Measurements from ENCODE around the gene TRPV5.

Gene TRPV5

GRCh38 chr7:142942746-142943145, 9.2 kb upstream of the TRPV5 start:
- no peak for TF ChIP-seq CTCF (IDR thresholded peaks at IDR 0.05; ENCODE audit: extremely low read depth, insufficient read depth, missing control alignments)
- DNase-seq (ENCODE audit: low spot score): no peak
- in situ Hi-C loops (cut with MboI; ENCODE audit: low pct_unique_long_range_greater_than_20kb, low sequenced_read_pairs, unreplicated experiment): no loop called here

GRCh38 chr7:142941541-142941940, 8.0 kb upstream of the TRPV5 start:
- TF ChIP-seq CTCF (IDR thresholded peaks at IDR 0.05; ENCODE audit: extremely low read depth, insufficient read depth, missing control alignments): no peak
- in situ Hi-C loops (cut with MboI; ENCODE audit: low pct_unique_long_range_greater_than_20kb, low sequenced_read_pairs, unreplicated experiment): no loop called here
- DNase-seq (ENCODE audit: low spot score): no peak

- TF ChIP-seq CTCF (IDR thresholded peaks at IDR 0.05; ENCODE audit: extremely low read depth, insufficient read depth, missing control alignments): no peak
- no peak for DNase-seq (ENCODE audit: low spot score)
- in situ Hi-C loops (cut with MboI; ENCODE audit: low pct_unique_long_range_greater_than_20kb, low sequenced_read_pairs, unreplicated experiment): no loop called here
These were observed 7.5 kb upstream of the TRPV5 start for GRCh38 chr7:142940966-142941535.

GRCh38 chr7:142939226-142939910, 5.8 kb upstream of the TRPV5 start, which contains the start of gene LLCFC1:
Gene LLCFC1, plus strand, starts transcription at chr7:142939484. Its CDS starts 138 bp downstream, at chr7:142939622.
- peak; percentile 35 for TF ChIP-seq CTCF (IDR thresholded peaks at IDR 0.05; ENCODE audit: extremely low read depth, insufficient read depth, missing control alignments)
- in situ Hi-C loops (cut with MboI; ENCODE audit: low pct_unique_long_range_greater_than_20kb, low sequenced_read_pairs, unreplicated experiment): no loop called here
- DNase-seq (ENCODE audit: low spot score): peak; percentile 51

GRCh38 chr7:142938611-142939010, 5.1 kb upstream of the TRPV5 start:
- in situ Hi-C loops (cut with MboI; ENCODE audit: low pct_unique_long_range_greater_than_20kb, low sequenced_read_pairs, unreplicated experiment): no loop called here
- TF ChIP-seq CTCF (IDR thresholded peaks at IDR 0.05; ENCODE audit: extremely low read depth, insufficient read depth, missing control alignments): no peak

GRCh38 chr7:142935941-142936565, 2.5 kb upstream of the TRPV5 start:
- TF ChIP-seq CTCF (IDR thresholded peaks at IDR 0.05; ENCODE audit: extremely low read depth, insufficient read depth, missing control alignments): no peak
- DNase-seq (ENCODE audit: low spot score): no peak
- in situ Hi-C loops (cut with MboI; ENCODE audit: low pct_unique_long_range_greater_than_20kb, low sequenced_read_pairs, unreplicated experiment): no loop called here

More at GRCh38 chr7:142938611-142939010, 5.1 kb upstream of the TRPV5 start:
- no peak for DNase-seq (ENCODE audit: low spot score)
